Testis (tissue), 3 donors: ENCODE results near the gene DDIT3. TPM values are rescaled to one million over a fixed set of nuclear protein-coding genes. Genes with fewer than 3 reads are reported as not detected.

ENCODE experiments used
- DNase-seq: peaks from one replicate; pipeline ENCODE4 v3.0.0-alpha.2; 2019
- H3K27ac ChIP-seq, 2 donors: fragments of 200-600 bp; sonication (generic); one replicate each; pipeline ENCODE4 v1.5.1; 2019
- H3K27me3 ChIP-seq: fragments of 200-600 bp; sonication (generic); one replicate; pipeline ENCODE4 v1.5.1; 2019
- H3K36me3 ChIP-seq: fragments of 200-600 bp; sonication (generic); one replicate; pipeline ENCODE4 v1.5.1; 2017; ENCODE audit warnings: low read depth; ENCODE audit errors: missing control alignments
- H3K4me1 ChIP-seq: fragments of 200-600 bp; sonication (generic); one replicate; pipeline ENCODE4 v1.5.1; 2019
- H3K4me3 ChIP-seq, 2 donors: fragments of 200-600 bp; sonication (generic); one replicate each; pipeline ENCODE4 v1.5.1; 2017 to 2019
- H3K9me3 ChIP-seq: fragments of 200-600 bp; sonication (generic); one replicate; pipeline ENCODE4 v1.5.1; 2017
- CTCF ChIP-seq, 3 experiments: fragments of 450-650 bp in 2 of 3; fragments of 200-600 bp in 1 of 3; sonication (generic) in 1 of 3; IDR thresholded peaks; one replicate each; pipeline ENCODE4 v1.5.1; 2016 to 2019; ENCODE audit warnings: antibody characterized with exemption in 3 of 3, mild to moderate bottlenecking in 2 of 3, moderate library complexity in 1 of 3
- POLR2A ChIP-seq: fragments of 450-650 bp; IDR thresholded peaks from one replicate; pipeline ENCODE4 v1.6.1; 2017; ENCODE audit warnings: antibody characterized with exemption, mild to moderate bottlenecking, moderate library complexity
- WGBS, 2 donors: methylation state at CpG; one replicate each; pipeline ENCODE4 v1.1.5; 2018; 5-methylcytosine and 5-hydroxymethylcytosine counted together
- intact Hi-C: fragments of 100-400 bp; cut with DNase I; formaldehyde crosslinking; loops from one replicate; pipeline ENCODE4 v1.15.1; 2023; ENCODE audit warnings: low total_unique reads
- polyA plus RNA-seq: library from polyadenylated mRNA; stranded (reverse); fragments of 350-450 nt; fragmentation: Illumina TruSeq; extraction: RNeasy Lipid Tissue Mini Kit (QIAGEN cat#74804); gene quantifications from one replicate; pipeline ENCODE4 v1.2.3, GENCODE V29; 2014; ENCODE audit warnings: low read depth, low replicate concordance; ENCODE audit not compliant: insufficient read depth
- total RNA-seq, 2 donors: library from RNA; depleted of rRNA; stranded (reverse); fragments of >200 nt; gene quantifications; one replicate each; pipeline ENCODE4 v1.2.3, GENCODE V29; 2016

DDIT3 gene
- total and polyA plus RNA-seq, 3 donors from 2014 or later, result 44.2 to 63.9 (median 45.6) TPM

GRCh38 chr12:57491393-57492280 lies 28.7 kb downstream of the DDIT3 start:
- TF ChIP-seq CTCF (IDR thresholded peaks at IDR 0.05) (no peak), POLR2A (no peak)
- H3K27me3 ChIP-seq, result no peaks in the 10 kb centered on the region
- no peaks in the 10 kb centered on the region for H3K36me3 ChIP-seq
- no peak overlapping the region for H3K27ac ChIP-seq
- no peak overlapping the region for H3K4me3 ChIP-seq
- H3K4me1 ChIP-seq, result peaks cover 9% of the 10 kb centered on the region
- no peaks in the 10 kb centered on the region for H3K9me3 ChIP-seq
- DNase-seq, result no peak
- 90% methylated on average over 15 of the region's 15 CpGs for WGBS, 2 donors
- intact Hi-C loops, result no loop called here

GRCh38 chr12:57490126-57490525 lies 30.2 kb downstream of the DDIT3 start:
- no peaks in the 10 kb centered on the region for H3K9me3 ChIP-seq
- intact Hi-C loops, result no loop called here
- 94 to 96% methylated on average over 1 to 4 of the region's 4 CpGs for WGBS, 2 donors
- H3K27me3 ChIP-seq, result no peaks in the 10 kb centered on the region
- TF ChIP-seq CTCF (IDR thresholded peaks at IDR 0.05), result no peak
- no peak for DNase-seq
- no peak overlapping the region for H3K4me3 ChIP-seq
- H3K36me3 ChIP-seq, result no peaks in the 10 kb centered on the region
- no peak overlapping the region for H3K27ac ChIP-seq
- H3K4me1 ChIP-seq, result peaks cover 9% of the 10 kb centered on the region

DNA sequence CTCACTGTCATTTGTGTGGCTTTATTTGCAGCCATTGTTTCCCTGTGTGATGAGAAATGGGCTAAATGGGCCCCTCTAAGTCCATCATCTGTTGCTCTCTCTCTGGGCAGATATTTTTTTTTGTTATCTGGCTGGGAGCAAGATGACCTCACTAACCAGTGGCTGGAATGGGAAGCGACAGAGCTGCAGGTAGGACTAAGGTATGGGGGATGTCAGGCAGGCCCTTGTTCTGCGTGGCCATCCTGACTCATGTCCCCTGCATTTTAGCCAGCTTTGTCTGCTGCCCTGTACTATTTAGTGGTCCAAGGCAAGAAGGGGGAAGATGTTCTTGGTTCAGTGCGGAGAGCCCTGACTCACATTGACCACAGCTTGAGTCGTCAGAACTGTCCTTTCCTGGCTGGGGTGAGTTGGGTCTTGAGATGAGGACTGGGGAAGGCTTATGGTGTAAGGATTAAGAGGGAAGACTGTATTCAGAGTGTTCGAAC lies 31.1 kb downstream of the DDIT3 start:
- H3K4me1 ChIP-seq, result peaks cover 9% of the 10 kb centered on the region
- no peak overlapping the region for H3K27ac ChIP-seq
- intact Hi-C loops, result no loop called here
- no peak for DNase-seq
- H3K9me3 ChIP-seq, result no peaks in the 10 kb centered on the region
- WGBS, 2 donors, result 85 to 91% methylated on average over 5 of the region's 5 CpGs
- H3K27me3 ChIP-seq, result no peaks in the 10 kb centered on the region
- peak overlapping the region in 1 of 2 donors; percentile 90 for H3K4me3 ChIP-seq
- H3K36me3 ChIP-seq, result no peaks in the 10 kb centered on the region
- no peak for TF ChIP-seq POLR2A
- TF ChIP-seq CTCF (IDR thresholded peaks at IDR 0.05), result no peak

DNA sequence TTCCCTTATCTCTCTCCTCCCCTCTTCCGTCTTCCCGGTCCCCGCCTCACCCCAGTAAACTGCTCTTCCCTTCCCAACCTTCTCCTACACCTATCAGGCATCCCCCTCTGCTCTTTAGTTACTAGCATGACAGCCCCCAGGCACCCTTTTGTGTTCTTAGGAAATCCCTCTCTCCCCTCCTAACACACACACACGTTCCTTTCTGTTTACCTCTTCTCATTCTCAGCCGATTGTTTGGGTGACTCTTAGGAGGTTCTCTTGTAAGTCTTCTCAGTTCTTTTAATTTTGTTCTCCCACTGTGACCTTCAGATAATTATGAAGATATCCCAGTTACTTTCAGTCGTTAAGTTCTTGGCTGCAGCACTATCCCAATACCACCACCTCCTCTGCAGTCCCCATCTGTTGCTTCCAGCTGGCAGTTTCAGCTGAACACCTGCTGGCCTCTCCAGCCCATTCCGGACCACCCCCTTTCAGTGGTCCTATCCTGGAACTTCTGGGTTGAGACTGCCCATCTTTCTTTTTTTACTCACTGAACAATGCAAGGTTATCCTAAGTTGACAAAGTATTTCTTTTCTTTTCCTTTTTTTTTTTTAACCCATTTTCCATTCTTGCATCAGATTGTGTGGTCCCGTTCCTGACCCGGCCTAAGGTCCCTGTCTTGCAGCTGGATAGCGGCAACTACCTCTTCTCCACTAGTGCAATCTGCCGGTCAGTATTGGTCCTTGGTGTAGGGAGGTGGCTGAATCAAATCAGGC lies 31.7 kb downstream of the DDIT3 start:
- DNase-seq, result no peak
- no peaks in the 10 kb centered on the region for H3K36me3 ChIP-seq
- intact Hi-C loops, result no loop called here
- H3K9me3 ChIP-seq, result no peaks in the 10 kb centered on the region
- H3K4me1 ChIP-seq, result peaks cover 9% of the 10 kb centered on the region
- 22% methylated on average over 11 of the region's 11 CpGs for WGBS, 2 donors
- peak overlapping the region; percentile 85 to 90 for H3K4me3 ChIP-seq
- TF ChIP-seq CTCF (IDR thresholded peaks at IDR 0.05), result no peak
- no peak for TF ChIP-seq POLR2A
- H3K27ac ChIP-seq, result peak overlapping the region; percentile 17 to 72
- H3K27me3 ChIP-seq, result no peaks in the 10 kb centered on the region
